OCI-LY3 (cell line): ENCODE results near the gene SYTL3.
A peak's percentile ranks its signal among the peaks of the same experiment; 100 is the strongest.

Experiments
- H2AFZ ChIP-seq: fragments of 200-600, 300-600 bp; shearing (Covaris generic); 2 replicates; pipeline ENCODE4 v1.6.0; 2014; ENCODE audit warnings: antibody characterized with exemption, low read depth, low read length
- H3K27ac ChIP-seq: fragments of 200-600, 300-600 bp; sonication (generic); 2 replicates; pipeline ENCODE4 v1.5.1; 2014; ENCODE audit warnings: mild to moderate bottlenecking, low read length, moderate library complexity, mixed read lengths
- H3K27me3 ChIP-seq: fragments of 200-600, 300-600 bp; sonication (generic); 2 replicates; pipeline ENCODE4 v1.6.1; 2014; ENCODE audit warnings: low read depth, low read length, mixed read lengths
- H3K36me3 ChIP-seq: fragments of 200-600, 300-600 bp; sonication (generic); replicated peaks from 2 replicates; pipeline ENCODE3; 2014; ENCODE audit warnings: low read depth, low read length, mixed read lengths
- H3K4me1 ChIP-seq: fragments of 300-600, 200-600 bp; sonication (generic); 2 replicates; pipeline ENCODE4 v1.6.1; 2014; ENCODE audit warnings: low read length, mixed read lengths
- H3K4me2 ChIP-seq: fragments of 200-600, 300-600 bp; sonication (generic); 2 replicates; pipeline ENCODE4 v1.6.1; 2014; ENCODE audit warnings: low read length, mixed read lengths
- H3K4me3 ChIP-seq: fragments of 300-600, 200-600 bp; sonication (generic); 2 replicates; pipeline ENCODE4 v1.5.1; 2014; ENCODE audit warnings: antibody characterized with exemption, mild to moderate bottlenecking, low read length, moderate library complexity
- H3K79me2 ChIP-seq: fragments of 300-600, 200-600 bp; shearing (Covaris generic); 2 replicates; pipeline ENCODE4 v1.6.1; 2014; ENCODE audit warnings: mild to moderate bottlenecking, low read length, mixed read lengths
- H3K9ac ChIP-seq: fragments of 300-600, 200-600 bp; shearing (Covaris generic); 2 replicates; pipeline ENCODE4 v1.6.0; 2014; ENCODE audit warnings: mild to moderate bottlenecking, low read length, moderate library complexity
- H3K9me3 ChIP-seq: fragments of 200-600, 300-600 bp; shearing (Covaris generic); 2 replicates; pipeline ENCODE4 v1.6.1; 2014; ENCODE audit warnings: low read length, mixed read lengths; ENCODE audit not compliant: insufficient read depth
- H4K20me1 ChIP-seq: fragments of 200-600, 300-600 bp; sonication (generic); 2 replicates; pipeline ENCODE4 v1.6.1; 2016; ENCODE audit warnings: low read length, mixed read lengths; ENCODE audit not compliant: insufficient read depth
- CTCF ChIP-seq: fragments of 200-600, 300-600 bp; sonication (generic); IDR thresholded peaks from 2 replicates; pipeline ENCODE4 v1.5.1; 2014; ENCODE audit warnings: antibody characterized with exemption, low read length, low read depth
- EZH2phosphoT487 ChIP-seq: fragments of 200-600 bp; shearing (Covaris generic); IDR thresholded peaks from 2 replicates; pipeline ENCODE4 v1.6.1; 2018; ENCODE audit warnings: antibody characterized with exemption, mixed run types, low read depth

The SYTL3 gene

GRCh38 chr6:158751224-158751623 is 101.4 kb downstream of the SYTL3 start:
- H3K9ac ChIP-seq: no peak overlapping the region
- no peak overlapping the region for H3K27ac ChIP-seq
- no peak for TF ChIP-seq EZH2phosphoT487
- TF ChIP-seq CTCF: no peak
- H3K27me3 ChIP-seq: no peaks in the 10 kb centered on the region
- no peak overlapping the region for H2AFZ ChIP-seq
- no peaks in the 10 kb centered on the region for H3K9me3 ChIP-seq
- peaks cover 8% of the 10 kb centered on the region; the same call in 1 of the 2 replicates for H3K4me1 ChIP-seq
- no peak overlapping the region for H3K4me3 ChIP-seq
- no peaks in the 10 kb centered on the region for H3K36me3 ChIP-seq
- H4K20me1 ChIP-seq: no peaks in the 10 kb centered on the region
- no peak overlapping the region for H3K4me2 ChIP-seq
- H3K79me2 ChIP-seq: no peaks in the 10 kb centered on the region

GRCh38 chr6:158751921-158752320 is 102.1 kb downstream of the SYTL3 start:
- Histone ChIP-seq H3K9ac (no peak overlapping the region), H3K36me3 (no peaks in the 10 kb centered on the region), H3K4me1 (peaks cover 8% of the 10 kb centered on the region; the same call in 1 of the 2 replicates), H3K27ac (no peak overlapping the region), H3K9me3 (no peaks in the 10 kb centered on the region), H3K79me2 (no peaks in the 10 kb centered on the region), H3K27me3 (no peaks in the 10 kb centered on the region), H3K4me2 (no peak overlapping the region), H3K4me3 (no peak overlapping the region), H4K20me1 (no peaks in the 10 kb centered on the region), H2AFZ (no peak overlapping the region)
- TF ChIP-seq EZH2phosphoT487 (no peak), CTCF (no peak)

GRCh38 chr6:158752613-158753012 is 102.8 kb downstream of the SYTL3 start:
- H3K4me3 ChIP-seq: no peak overlapping the region
- H3K9me3 ChIP-seq: no peaks in the 10 kb centered on the region
- no peaks in the 10 kb centered on the region for H4K20me1 ChIP-seq
- H3K79me2 ChIP-seq: no peaks in the 10 kb centered on the region
- H3K4me2 ChIP-seq: no peak overlapping the region
- no peak overlapping the region for H3K9ac ChIP-seq
- no peak overlapping the region for H3K27ac ChIP-seq
- H3K4me1 ChIP-seq: peaks cover 8% of the 10 kb centered on the region; the same call in 1 of the 2 replicates
- H2AFZ ChIP-seq: no peak overlapping the region
- no peaks in the 10 kb centered on the region for H3K27me3 ChIP-seq
- H3K36me3 ChIP-seq: no peaks in the 10 kb centered on the region
- TF ChIP-seq CTCF (peak; percentile 35), EZH2phosphoT487 (no peak)

- Histone ChIP-seq H3K4me1 (peaks cover 8% of the 10 kb centered on the region; the same call in 1 of the 2 replicates), H3K4me2 (no peak overlapping the region), H3K9ac (no peak overlapping the region), H2AFZ (no peak overlapping the region), H3K27ac (no peak overlapping the region), H4K20me1 (no peaks in the 10 kb centered on the region), H3K27me3 (no peaks in the 10 kb centered on the region), H3K9me3 (no peaks in the 10 kb centered on the region), H3K36me3 (no peaks in the 10 kb centered on the region), H3K4me3 (no peak overlapping the region), H3K79me2 (no peaks in the 10 kb centered on the region)
- TF ChIP-seq CTCF (no peak), EZH2phosphoT487 (no peak)
Measured at GRCh38 chr6:158753811-158754210, 104.0 kb downstream of the SYTL3 start.
